AG04450 (cell line): ENCODE results near the gene IL3. TPM values are rescaled to one million over a fixed set of nuclear protein-coding genes. Genes with fewer than 3 reads are reported as not detected.

Experiments used
- CTCF ChIA-PET: fragments of 300-600, 350-600 bp; formaldehyde crosslinking; extraction: SDS; loops from one replicate; lab custom pipeline; 2022; ENCODE audit warnings: antibody characterized with exemption, inconsistent platforms; lab: Charles Lee
- POLR2A ChIA-PET: fragments of 350-600 bp; formaldehyde crosslinking; extraction: SDS; loops from one replicate; lab custom pipeline; 2021; ENCODE audit warnings: antibody characterized with exemption, inconsistent platforms; lab: Yijun Ruan, JAX
- DNase-seq: peaks from one replicate; pipeline ENCODE4 v3.0.0-alpha.2; 2011; ENCODE audit warnings: low read depth, low spot score
- H3K27ac ChIP-seq: one replicate; pipeline ENCODE4 v1.5.1; 2012; ENCODE audit warnings: low read depth, low read length, control low read depth
- H3K27me3 ChIP-seq: one replicate; pipeline ENCODE4 v1.6.0; 2012; ENCODE audit warnings: low read length; ENCODE audit not compliant: control insufficient read depth, insufficient read depth
- H3K4me3 ChIP-seq: 2 replicates; pipeline ENCODE4 v1.5.1; 2011; ENCODE audit warnings: mild to moderate bottlenecking, low read depth, low read length, control low read depth
- H3K9me3 ChIP-seq: 2 replicates; pipeline ENCODE4 v1.5.1; 2012; ENCODE audit warnings: low read length; ENCODE audit not compliant: control insufficient read depth, insufficient read depth
- CTCF ChIP-seq: IDR thresholded peaks from 2 replicates; pipeline ENCODE4 v1.5.1; 2011; ENCODE audit warnings: low read depth, low read length, control low read depth, inconsistent platforms
- polyA plus RNA-seq: library from polyadenylated mRNA; depleted of rRNA; stranded (reverse); fragments of >200 nt; gene quantifications from 2 replicates; pipeline ENCODE4 v1.2.3, GENCODE V29; 2011

Gene IL3
- polyA plus RNA-seq, 1 experiment, result not detected

GRCh38 chr5:132032196-132032595, 28.3 kb upstream of the IL3 start:
- no peak overlapping the region for H3K4me3 ChIP-seq
- H3K27ac ChIP-seq, result no peak overlapping the region
- CTCF ChIA-PET, result no interaction called here
- DNase-seq, result no peak
- no peaks in the 10 kb centered on the region for H3K9me3 ChIP-seq
- no peaks in the 10 kb centered on the region for H3K27me3 ChIP-seq
- TF ChIP-seq CTCF, result no peak
- POLR2A ChIA-PET, result no interaction called here

DNA sequence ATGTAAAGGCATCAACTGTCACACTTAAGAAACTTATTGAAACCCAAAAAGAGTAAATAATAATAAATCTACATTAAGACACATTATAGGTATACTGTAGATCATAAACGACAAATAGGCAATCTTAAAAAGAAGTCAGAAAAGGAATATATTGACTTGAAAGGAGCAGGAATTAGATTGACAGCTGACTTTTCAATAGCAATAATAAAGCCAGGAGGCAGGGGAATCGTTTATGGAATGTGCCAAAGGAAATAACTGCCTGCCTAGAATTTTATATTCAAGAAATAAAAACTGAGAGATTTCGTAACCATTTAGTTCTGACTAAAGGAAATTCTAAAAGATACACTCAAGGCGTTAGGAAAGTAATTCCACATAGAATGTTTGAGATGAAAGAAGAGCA, 27.3 kb upstream of the IL3 start:
- no peaks in the 10 kb centered on the region for H3K9me3 ChIP-seq
- DNase-seq, result no peak
- TF ChIP-seq CTCF, result no peak
- ChIA-PET CTCF (no interaction called here), POLR2A (no interaction called here)
- H3K27ac ChIP-seq, result no peak overlapping the region
- no peak overlapping the region for H3K4me3 ChIP-seq
- H3K27me3 ChIP-seq, result no peaks in the 10 kb centered on the region

DNA sequence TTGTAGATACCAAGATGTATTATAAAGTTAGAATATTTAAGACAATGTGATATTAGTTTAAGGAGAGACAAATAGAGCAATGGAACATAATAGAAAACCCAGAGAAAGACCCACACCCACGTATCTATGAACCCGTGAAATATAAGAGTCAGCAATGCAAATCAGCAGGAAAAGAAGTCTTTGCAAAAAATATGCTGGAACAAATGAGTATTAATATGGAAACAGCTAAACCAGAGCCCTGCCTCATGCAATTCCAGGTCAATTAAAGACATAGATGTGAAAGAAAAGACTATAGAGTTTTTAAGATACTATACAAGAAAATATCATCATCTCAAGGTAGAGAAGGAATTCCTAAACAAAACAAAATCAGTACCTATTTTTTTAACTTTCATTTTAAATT, 23.1 kb upstream of the IL3 start:
- DNase-seq, result no peak
- no peak overlapping the region for H3K27ac ChIP-seq
- peaks cover 2% of the 10 kb centered on the region for H3K27me3 ChIP-seq
- ChIA-PET CTCF (no interaction called here), POLR2A (no interaction called here)
- no peak for TF ChIP-seq CTCF
- no peaks in the 10 kb centered on the region for H3K9me3 ChIP-seq
- H3K4me3 ChIP-seq, result no peak overlapping the region

DNA sequence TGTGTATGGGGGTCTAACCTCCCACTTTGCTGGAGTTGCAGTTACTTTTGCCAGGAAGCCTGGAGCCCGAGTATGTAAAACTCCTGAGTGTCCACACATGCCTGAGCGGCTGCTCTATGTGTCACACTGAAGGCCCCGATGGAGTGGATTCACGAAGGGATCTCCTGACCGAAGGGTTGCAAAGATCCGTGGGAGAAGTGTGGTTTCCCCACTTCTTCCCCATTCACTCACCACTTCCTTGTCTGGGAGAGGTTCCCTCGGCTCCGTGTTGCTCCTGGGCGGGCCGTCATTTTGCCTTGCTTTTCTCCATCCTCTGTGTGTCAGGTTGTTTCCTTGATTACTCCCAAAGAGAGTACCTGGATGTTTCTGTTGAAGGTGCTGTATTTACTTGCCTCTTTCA, 16.2 kb upstream of the IL3 start:
- Histone ChIP-seq H3K27ac (no peak overlapping the region), H3K4me3 (no peak overlapping the region), H3K27me3 (peaks cover 12% of the 10 kb centered on the region), H3K9me3 (no peaks in the 10 kb centered on the region)
- CTCF ChIA-PET, result no interaction called here
- TF ChIP-seq CTCF, result no peak
- DNase-seq, result no peak
- POLR2A ChIA-PET, result no interaction called here

DNA sequence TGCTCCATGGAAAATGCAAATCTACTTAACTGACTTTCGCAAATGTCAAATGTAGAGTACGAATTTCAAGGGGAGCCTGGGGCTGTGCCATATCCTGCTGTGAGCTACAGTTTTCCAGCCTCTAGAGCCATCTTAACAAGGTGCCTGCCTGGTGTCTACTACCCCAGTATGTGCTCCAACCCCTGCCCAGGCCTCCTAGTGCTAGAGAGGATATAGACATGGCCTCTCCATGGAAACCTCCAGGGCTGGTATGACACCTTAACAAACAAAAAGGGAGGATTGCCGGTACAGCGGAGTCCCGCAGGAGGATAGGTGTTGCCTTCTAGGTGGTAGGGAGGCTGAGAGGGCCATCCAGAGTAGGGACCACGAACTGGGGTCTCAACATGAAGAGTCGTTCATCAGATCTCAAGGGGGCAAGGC, 13.6 kb upstream of the IL3 start:
- TF ChIP-seq CTCF, result no peak
- DNase-seq, result no peak
- peaks cover 15% of the 10 kb centered on the region for H3K27me3 ChIP-seq
- no peaks in the 10 kb centered on the region for H3K9me3 ChIP-seq
- ChIA-PET CTCF (no interaction called here), POLR2A (interaction anchor here (0.7 kb wide), 1 partner anchor 15 kb away, joined by 3 read pairs; no protein-coding TSS in a partner anchor)
- H3K4me3 ChIP-seq, result no peak overlapping the region
- no peak overlapping the region for H3K27ac ChIP-seq
